GM21723 (cell line): ENCODE measurements around the gene PLXNB3.
A peak's percentile ranks its signal among the peaks of the same experiment; 100 is the strongest.

Experiments used
- ATAC-seq: cut with Tn5 transposase; IDR thresholded peaks from one replicate; pipeline ENCODE4 v1.9.1; 2021; ENCODE audit warnings: mild to moderate bottlenecking, moderate library complexity; ENCODE audit not compliant: unreplicated experiment

The PLXNB3 gene

GRCh38 chrX:153784325-153784967 lies 20.4 kb downstream of the PLXNB3 start:
- no peak for ATAC-seq

- ATAC-seq = no peak
These were observed 22.6 kb downstream of the PLXNB3 start for GRCh38 chrX:153786669-153787068.

GRCh38 chrX:153789654-153790053 lies 25.6 kb downstream of the PLXNB3 start:
- ATAC-seq = no peak

- ATAC-seq = no peak
These were observed 27.2 kb downstream of the PLXNB3 start for GRCh38 chrX:153791104-153791852.

GRCh38 chrX:153792368-153792767 lies 28.3 kb downstream of the PLXNB3 start:
- ATAC-seq = no peak

- no peak for ATAC-seq
These were observed 29.2 kb downstream of the PLXNB3 start for GRCh38 chrX:153793291-153793690.

- ATAC-seq = peak; percentile 90
These were observed 30.2 kb downstream of the PLXNB3 start, which contains the start of the genes IDH3G and SSR4 for GRCh38 chrX:153794018-153794896. IDH3G (minus strand) TSS chrX:153794375; CDS start chrX:153794326, 49 bp downstream. SSR4 (plus strand) TSS chrX:153794668; CDS start chrX:153794688, 20 bp downstream.

GRCh38 chrX:153794897-153795816 lies 31.1 kb downstream of the PLXNB3 start:
- no peak for ATAC-seq

- no peak for ATAC-seq
These were observed 33.5 kb downstream of the PLXNB3 start for GRCh38 chrX:153797415-153798015.

- ATAC-seq = no peak
These were observed 35.3 kb downstream of the PLXNB3 start for GRCh38 chrX:153799326-153799725.

GRCh38 chrX:153800177-153800722 lies 36.2 kb downstream of the PLXNB3 start:
- ATAC-seq = no peak

GRCh38 chrX:153800746-153801145 lies 36.7 kb downstream of the PLXNB3 start:
- ATAC-seq = no peak

- no peak for ATAC-seq
These were observed 37.6 kb downstream of the PLXNB3 start for GRCh38 chrX:153801669-153802068.

GRCh38 chrX:153802513-153803045 lies 38.5 kb downstream of the PLXNB3 start:
- ATAC-seq = no peak

- no peak for ATAC-seq
These were observed 39.4 kb downstream of the PLXNB3 start for GRCh38 chrX:153803211-153804099.

GRCh38 chrX:153804100-153804595 lies 40.1 kb downstream of the PLXNB3 start:
- no peak for ATAC-seq

- no peak for ATAC-seq
These were observed 40.6 kb downstream of the PLXNB3 start for GRCh38 chrX:153804621-153805020.

GRCh38 chrX:153805436-153805835 lies 41.4 kb downstream of the PLXNB3 start:
- ATAC-seq = no peak
